ENCODE measurements around the gene NELL2.

GRCh38 chr12:44574586-44574985 lies 301.5 kb downstream of the NELL2 start:
- TF ChIP-seq CTCF (conservative IDR thresholded peaks at IDR 0.05 in 1 of 2, IDR thresholded peaks at IDR 0.05 in 1 of 2; ENCODE audit: extremely low read depth in 1 of 2, insufficient read depth in 1 of 2, low read depth in 1 of 2, low read length in 2 of 2) (no peak), EZH2 (IDR thresholded peaks at IDR 0.05; ENCODE audit: borderline replicate concordance, low read length) (no peak)
